ENCODE results near the gene ATP8B4.
"Not testable (repeated sequence)": the region's sequence is repeated elsewhere in the genome, so short reads cannot be mapped to it uniquely, and the experiment has no call there.

Gene ATP8B4

GRCh38 chr15:50162969-50163718 is 44.1 kb upstream of the ATP8B4 start:
- no peaks in the 10 kb centered on the region for H3K9me3 ChIP-seq (ENCODE audit: insufficient read depth, low read length, severe bottlenecking)
- no peak overlapping the region for H3K27ac ChIP-seq (ENCODE audit: low read length)
- peaks cover 2% of the 10 kb centered on the region for H3K27me3 ChIP-seq (ENCODE audit: insufficient read depth, low read length, poor library complexity)
- H3K36me3 ChIP-seq (ENCODE audit: insufficient read depth, low read length), result no peaks in the 10 kb centered on the region
- H3K4me3 ChIP-seq (ENCODE audit: low read depth in 1 of 2, low read length in 2 of 2), result no peak overlapping the region
- H3K9ac ChIP-seq (ENCODE audit: low read depth, low read length), result no peak overlapping the region
- H3K4me1 ChIP-seq (ENCODE audit: insufficient read depth, low read length), result no peaks in the 10 kb centered on the region
- no peaks in the 10 kb centered on the region for H3K79me2 ChIP-seq (ENCODE audit: insufficient read depth, low read length)
- DNase-seq (no peak), ATAC-seq (ENCODE audit: insufficient read depth, low read depth) (no peak)
- no peaks in the 10 kb centered on the region for H4K20me1 ChIP-seq (ENCODE audit: insufficient read depth, low read length)
- H3K4me2 ChIP-seq (ENCODE audit: insufficient read depth, low read length), result no peak overlapping the region
- TF ChIP-seq EZH2 (IDR thresholded peaks at IDR 0.05; ENCODE audit: borderline replicate concordance, low read depth, low read length, severe bottlenecking) (no peak), CTCF (IDR thresholded peaks at IDR 0.05; ENCODE audit: borderline replicate concordance, extremely low read depth, low read length, poor library complexity, severe bottlenecking) (no peak)
- H2AFZ ChIP-seq (ENCODE audit: low read depth, low read length), result no peak overlapping the region

GRCh38 chr15:50158236-50158635 is 39.2 kb upstream of the ATP8B4 start:
- H3K4me1 ChIP-seq (ENCODE audit: insufficient read depth, low read length); DNase-seq; H3K4me2 ChIP-seq (ENCODE audit: insufficient read depth, low read length); H3K4me3 ChIP-seq (ENCODE audit: low read depth in 1 of 2, low read length in 2 of 2); H2AFZ ChIP-seq (ENCODE audit: low read depth, low read length); H3K9me3 ChIP-seq (ENCODE audit: insufficient read depth, low read length, severe bottlenecking); ATAC-seq (ENCODE audit: insufficient read depth, low read depth); H3K27me3 ChIP-seq (ENCODE audit: insufficient read depth, low read length, poor library complexity); H4K20me1 ChIP-seq (ENCODE audit: insufficient read depth, low read length); H3K36me3 ChIP-seq (ENCODE audit: insufficient read depth, low read length); H3K9ac ChIP-seq (ENCODE audit: low read depth, low read length); H3K27ac ChIP-seq (ENCODE audit: low read length); H3K79me2 ChIP-seq (ENCODE audit: insufficient read depth, low read length): not testable (repeated sequence)

- ATAC-seq (ENCODE audit: insufficient read depth, low read depth), result no peak
Observed at GRCh38 chr15:50151476-50151875, 32.4 kb upstream of the ATP8B4 start.

More at GRCh38 chr15:50151476-50151875, 32.4 kb upstream of the ATP8B4 start:
- DNase-seq, result no peak
- H2AFZ ChIP-seq (ENCODE audit: low read depth, low read length), result no peak overlapping the region
- no peaks in the 10 kb centered on the region for H3K79me2 ChIP-seq (ENCODE audit: insufficient read depth, low read length)
- no peaks in the 10 kb centered on the region for H3K4me1 ChIP-seq (ENCODE audit: insufficient read depth, low read length)
- H4K20me1 ChIP-seq (ENCODE audit: insufficient read depth, low read length), result no peaks in the 10 kb centered on the region
- no peak for TF ChIP-seq EZH2 (IDR thresholded peaks at IDR 0.05; ENCODE audit: borderline replicate concordance, low read depth, low read length, severe bottlenecking)
- TF ChIP-seq CTCF (IDR thresholded peaks at IDR 0.05; ENCODE audit: borderline replicate concordance, extremely low read depth, low read length, poor library complexity, severe bottlenecking), result no peak
- H3K4me2 ChIP-seq (ENCODE audit: insufficient read depth, low read length), result no peak overlapping the region
- no peaks in the 10 kb centered on the region for H3K27me3 ChIP-seq (ENCODE audit: insufficient read depth, low read length, poor library complexity)
- no peaks in the 10 kb centered on the region for H3K36me3 ChIP-seq (ENCODE audit: insufficient read depth, low read length)
- H3K4me3 ChIP-seq (ENCODE audit: low read depth in 1 of 2, low read length in 2 of 2), result no peak overlapping the region
- H3K9me3 ChIP-seq (ENCODE audit: insufficient read depth, low read length, severe bottlenecking), result no peaks in the 10 kb centered on the region
- H3K27ac ChIP-seq (ENCODE audit: low read length), result no peak overlapping the region
- H3K9ac ChIP-seq (ENCODE audit: low read depth, low read length), result no peak overlapping the region

Data from DND-41 (cell line).